Esophagus muscularis mucosa (tissue), 3 donors: ENCODE results near the gene AGAP1.

Source experiments
- POLR2A ChIP-seq: fragments of 450-650 bp; IDR thresholded peaks from one replicate; pipeline ENCODE4 v1.6.1; 2017; ENCODE audit warnings: antibody characterized with exemption, moderate library complexity, mild to moderate bottlenecking, low read depth
- TF ChIP-seq, protein P1 (sequence below), 3 experiments: fragments of 200-600 bp in 2 of 3; fragments of 450-650 bp in 1 of 3; sonication (generic) in 2 of 3; IDR thresholded peaks; one replicate each; pipeline ENCODE4 v1.5.1; 2017 to 2019; ENCODE audit warnings: antibody characterized with exemption in 3 of 3, mild to moderate bottlenecking in 2 of 3, moderate library complexity in 1 of 3

DNA sequence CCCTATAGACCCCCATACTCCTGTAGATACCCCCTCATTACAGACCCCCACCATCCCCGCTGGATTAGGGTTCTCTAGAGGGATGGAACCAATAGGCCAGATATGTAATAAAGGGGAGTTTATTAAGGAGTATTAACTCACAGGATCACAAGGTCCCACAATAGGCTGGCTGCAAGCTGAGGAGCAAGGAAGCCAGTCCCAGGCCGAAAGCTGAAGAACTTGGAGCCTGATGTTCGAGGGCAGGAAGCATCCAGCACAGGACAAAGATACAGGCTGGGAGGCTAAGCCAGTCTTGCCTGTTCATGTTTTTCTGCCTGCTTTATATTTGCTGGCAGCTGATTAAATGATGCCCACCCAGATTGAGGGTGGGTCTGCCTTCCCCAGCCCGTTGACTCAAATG lies 106.6 kb downstream of the AGAP1 start:
- TF ChIP-seq, protein P1, sequence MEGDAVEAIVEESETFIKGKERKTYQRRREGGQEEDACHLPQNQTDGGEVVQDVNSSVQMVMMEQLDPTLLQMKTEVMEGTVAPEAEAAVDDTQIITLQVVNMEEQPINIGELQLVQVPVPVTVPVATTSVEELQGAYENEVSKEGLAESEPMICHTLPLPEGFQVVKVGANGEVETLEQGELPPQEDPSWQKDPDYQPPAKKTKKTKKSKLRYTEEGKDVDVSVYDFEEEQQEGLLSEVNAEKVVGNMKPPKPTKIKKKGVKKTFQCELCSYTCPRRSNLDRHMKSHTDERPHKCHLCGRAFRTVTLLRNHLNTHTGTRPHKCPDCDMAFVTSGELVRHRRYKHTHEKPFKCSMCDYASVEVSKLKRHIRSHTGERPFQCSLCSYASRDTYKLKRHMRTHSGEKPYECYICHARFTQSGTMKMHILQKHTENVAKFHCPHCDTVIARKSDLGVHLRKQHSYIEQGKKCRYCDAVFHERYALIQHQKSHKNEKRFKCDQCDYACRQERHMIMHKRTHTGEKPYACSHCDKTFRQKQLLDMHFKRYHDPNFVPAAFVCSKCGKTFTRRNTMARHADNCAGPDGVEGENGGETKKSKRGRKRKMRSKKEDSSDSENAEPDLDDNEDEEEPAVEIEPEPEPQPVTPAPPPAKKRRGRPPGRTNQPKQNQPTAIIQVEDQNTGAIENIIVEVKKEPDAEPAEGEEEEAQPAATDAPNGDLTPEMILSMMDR (IDR thresholded peaks at IDR 0.05), result no peak
- no peak for TF ChIP-seq POLR2A
